Putamen (tissue), 1 donor: ENCODE measurements around the gene TMEM59.
"Not testable (repeated sequence)": the region's sequence is repeated elsewhere in the genome, so short reads cannot be mapped to it uniquely, and the experiment has no call there.

Experiments used
- DNase-seq: peaks from one replicate; pipeline ENCODE4 v3.0.0-alpha.2; 2016; ENCODE audit warnings: low spot score

TMEM59 gene

GRCh38 chr1:54053745-54054437 is 887 bp upstream of the TMEM59 start:
- peak; percentile 49 for DNase-seq

- no peak for DNase-seq
Measured at GRCh38 chr1:54052431-54052933, 522 bp downstream of the TMEM59 start.

DNA sequence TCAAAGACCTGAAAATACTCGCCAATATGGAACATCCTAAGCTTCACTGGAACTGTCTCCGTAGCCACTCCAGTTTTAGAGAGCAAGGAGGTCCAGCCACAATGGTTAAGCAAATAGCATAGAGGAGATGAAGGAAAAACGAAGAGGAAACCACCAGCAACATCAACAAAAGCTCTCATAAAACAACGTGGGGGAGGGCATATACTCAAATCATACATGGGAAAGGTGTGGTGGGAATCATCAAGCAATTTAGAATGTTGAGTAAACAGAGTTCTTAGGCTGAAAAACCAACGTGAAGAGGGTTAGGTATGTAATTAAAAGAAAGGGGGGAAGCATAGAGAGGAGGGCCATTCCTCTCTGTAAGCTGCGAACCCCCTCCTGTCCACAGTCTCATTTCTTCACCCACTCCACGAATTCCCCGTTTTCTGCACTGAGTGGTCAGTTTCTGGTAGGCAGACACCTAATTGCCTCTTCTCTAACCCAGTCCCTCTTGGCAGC is 1.0 kb downstream of the TMEM59 start:
- DNase-seq = no peak

DNA sequence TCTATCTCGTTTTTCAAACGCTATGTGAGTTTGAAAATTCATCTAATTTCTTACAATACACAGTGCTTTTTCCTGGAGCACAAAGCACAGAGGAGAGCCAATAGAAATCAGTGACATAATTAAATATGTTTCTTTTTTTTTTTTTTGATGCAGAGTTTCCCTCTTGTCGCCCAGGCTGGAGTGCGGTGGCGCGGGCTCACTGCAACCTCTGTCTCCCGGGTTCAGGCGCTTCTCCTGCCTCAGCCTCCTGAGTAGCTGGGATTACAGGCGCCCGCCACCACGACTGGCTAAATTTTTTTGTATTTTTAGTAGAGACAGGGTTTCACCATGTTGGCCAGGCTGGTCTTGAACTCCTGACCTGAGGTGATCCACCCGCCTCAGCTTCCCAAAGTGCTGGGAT is 2.6 kb downstream of the TMEM59 start:
- DNase-seq = not testable (repeated sequence)

- no peak for DNase-seq
Measured at GRCh38 chr1:54047384-54048305, 5.4 kb downstream of the TMEM59 start.

DNA sequence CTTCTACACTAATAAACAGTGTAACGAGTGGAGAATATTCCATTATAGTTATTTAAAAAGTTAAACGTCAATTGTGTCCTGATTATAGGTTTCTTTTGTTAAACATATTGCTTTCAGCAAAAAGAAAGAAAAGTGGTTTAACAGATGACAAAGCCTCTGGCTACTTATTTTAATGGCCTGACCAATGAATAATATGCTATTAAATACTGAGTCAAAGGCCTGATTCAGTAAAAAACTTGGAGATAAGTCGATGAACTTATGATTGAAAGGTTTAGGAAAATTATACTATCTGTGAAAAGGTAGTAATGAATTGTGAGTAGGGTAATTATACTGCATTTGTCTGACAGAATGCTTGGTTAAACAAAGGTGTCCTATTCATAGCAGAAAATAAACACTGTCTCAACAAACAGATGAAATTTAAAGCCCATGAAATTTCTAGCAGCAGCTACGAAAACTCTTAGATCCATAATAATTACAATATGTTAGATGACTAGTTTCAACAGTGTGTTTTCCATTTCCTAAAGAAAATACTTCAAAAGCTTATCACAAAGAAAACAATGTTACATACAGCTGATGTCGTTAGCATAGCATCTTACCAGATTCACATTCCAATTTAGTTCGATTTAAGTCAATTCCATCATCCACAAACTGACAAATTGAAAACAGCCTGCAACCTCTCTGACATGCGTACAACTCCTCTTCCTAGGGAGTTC is 6.2 kb downstream of the TMEM59 start:
- no peak for DNase-seq

- peak; percentile 50 for DNase-seq
Measured at GRCh38 chr1:54045496-54045895, 7.5 kb downstream of the TMEM59 start.

GRCh38 chr1:54041806-54042205 is 11.2 kb downstream of the TMEM59 start:
- no peak for DNase-seq

GRCh38 chr1:54037476-54037875 is 15.5 kb downstream of the TMEM59 start:
- DNase-seq = no peak

DNA sequence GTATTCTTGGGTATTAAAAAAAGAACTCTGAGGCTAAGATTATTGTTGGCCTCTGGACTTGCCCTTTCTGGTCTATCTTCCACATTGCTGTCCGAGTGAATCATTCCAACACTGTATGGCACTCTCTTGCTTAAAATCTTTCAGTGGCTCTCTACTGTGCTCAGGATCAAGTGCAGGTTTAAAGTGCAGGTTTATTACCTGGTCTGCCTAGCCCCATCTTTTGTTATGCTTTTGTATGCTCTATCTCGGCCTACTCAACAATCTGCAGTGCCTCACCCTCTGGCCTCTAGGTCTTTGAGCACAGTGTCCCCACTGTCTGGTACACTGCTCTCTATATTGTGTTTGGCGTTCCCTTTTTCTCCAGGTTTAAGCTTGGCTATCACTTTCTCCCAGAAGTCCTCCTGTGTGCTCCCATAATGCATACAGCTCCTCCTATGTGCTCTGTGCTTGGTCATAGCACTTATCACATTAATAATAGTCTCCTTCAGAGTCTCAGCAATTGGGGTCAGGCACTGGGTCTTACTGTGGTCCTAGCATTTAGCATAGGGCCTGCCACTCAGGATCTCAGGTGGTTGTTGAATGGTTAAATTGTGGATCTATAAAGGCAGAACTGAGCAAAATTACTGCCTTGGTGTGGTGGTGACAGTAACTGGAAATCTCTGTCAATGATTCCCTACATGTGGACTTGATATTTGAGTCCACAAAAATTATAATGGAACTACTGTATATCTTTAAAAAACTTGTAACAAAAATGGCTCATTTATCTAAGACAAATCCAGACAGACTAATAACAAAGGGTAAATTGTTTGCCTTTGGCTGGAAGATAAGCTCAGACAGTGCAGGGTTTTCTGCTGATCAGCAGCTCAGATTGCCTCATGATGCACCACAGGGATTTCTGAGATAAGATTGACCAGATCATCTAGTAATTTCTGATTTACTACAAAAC is 24.4 kb downstream of the TMEM59 start:
- peak; percentile 71 for DNase-seq

- DNase-seq = no peak
Measured at GRCh38 chr1:54027848-54028247, 25.2 kb downstream of the TMEM59 start.

GRCh38 chr1:54024811-54025210 is 28.2 kb downstream of the TMEM59 start:
- not testable (repeated sequence) for DNase-seq

GRCh38 chr1:54024358-54024757 is 28.6 kb downstream of the TMEM59 start:
- DNase-seq = no peak

DNA sequence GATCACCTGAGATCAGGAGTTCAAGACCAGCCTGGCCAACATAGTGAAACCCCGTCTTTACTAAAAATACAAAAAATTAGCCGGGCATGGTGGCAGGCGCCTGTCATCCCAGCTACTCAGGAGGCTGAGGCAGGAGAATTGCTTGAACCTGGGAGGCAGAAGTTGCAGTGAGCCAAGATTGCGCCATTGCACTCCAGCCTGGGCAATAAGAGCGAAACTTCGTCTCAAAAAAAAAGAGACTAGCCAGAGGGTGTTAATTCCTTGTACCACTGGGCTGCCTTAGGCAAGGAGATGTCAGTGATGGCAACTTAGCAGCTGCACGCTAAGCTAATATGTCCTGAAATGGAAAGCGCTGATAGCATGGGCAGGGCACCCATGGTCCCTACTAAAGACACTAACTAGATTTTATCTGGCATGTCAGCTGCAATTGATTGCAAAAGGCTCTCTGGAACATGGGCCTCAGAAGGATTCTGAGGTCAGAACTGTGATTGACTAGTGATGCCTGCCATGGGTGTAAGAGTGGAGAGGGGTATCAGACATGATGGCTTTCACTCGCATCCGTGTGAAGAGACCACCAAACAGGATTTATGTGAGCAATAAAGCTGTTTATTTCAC is 33.3 kb downstream of the TMEM59 start:
- not testable (repeated sequence) for DNase-seq

- DNase-seq = no peak
Measured at GRCh38 chr1:54018635-54019034, 34.4 kb downstream of the TMEM59 start.

DNA sequence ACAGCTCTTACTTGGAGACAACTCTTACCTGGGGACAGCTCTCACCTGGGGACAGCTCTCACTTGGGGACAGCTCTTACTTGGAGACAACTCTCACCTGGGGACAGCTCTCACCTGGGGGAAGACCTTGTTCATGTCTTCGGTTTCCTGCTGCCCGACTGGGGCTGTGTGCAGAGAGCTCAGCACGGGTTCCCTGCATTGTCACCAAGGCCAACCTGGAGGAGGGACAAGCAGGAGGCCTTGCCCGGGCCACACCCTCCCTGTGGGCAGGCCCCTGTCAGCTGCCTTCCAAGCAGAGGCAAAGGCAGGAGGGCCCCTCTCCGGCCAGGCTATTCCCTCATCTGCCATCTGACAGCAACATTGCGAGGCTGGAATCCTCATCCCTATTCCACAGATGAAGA is 35.0 kb downstream of the TMEM59 start, which contains the start of gene LDLRAD1:
TSS of gene LDLRAD1 (minus strand) at position 208 of the 400 bp plus-strand sequence. CDS start at position 134, 74 bp downstream.
- DNase-seq = no peak

GRCh38 chr1:54016343-54017282 is 36.4 kb downstream of the TMEM59 start:
- no peak for DNase-seq

- no peak for DNase-seq
Measured at GRCh38 chr1:54014009-54014629, 38.9 kb downstream of the TMEM59 start.
